Mesothelial cell of epicardium (in vitro differentiated cells): ENCODE measurements around the gene EPPIN. TPM values are rescaled to one million over a fixed set of nuclear protein-coding genes. Genes with fewer than 3 reads are reported as not detected.

Experiments
- DNase-seq, 2 experiments: peaks; one replicate each; pipeline ENCODE4 v3.0.0; 2021; ENCODE audit warnings: low spot score in 2 of 2; ENCODE audit not compliant: unreplicated experiment in 2 of 2
- H3K27ac Mint-ChIP-seq: 2 replicates; pipeline ENCODE4 v1.8.0; 2021; ENCODE audit warnings: mixed read lengths
- H3K27me3 Mint-ChIP-seq: 2 replicates; pipeline ENCODE4 v1.8.0; 2021; ENCODE audit warnings: low read depth, mixed read lengths
- H3K36me3 Mint-ChIP-seq: 2 replicates; pipeline ENCODE4 v1.8.0; 2021; ENCODE audit warnings: mixed read lengths
- H3K4me1 Mint-ChIP-seq: 2 replicates; pipeline ENCODE4 v1.8.0; 2021; ENCODE audit warnings: mixed read lengths
- H3K4me3 Mint-ChIP-seq: 2 replicates; pipeline ENCODE4 v1.8.0; 2021; ENCODE audit warnings: mild to moderate bottlenecking, moderate library complexity, mixed read lengths
- H3K9me3 Mint-ChIP-seq: 2 replicates; pipeline ENCODE4 v1.8.0; 2021; ENCODE audit warnings: mixed read lengths
- total RNA-seq: library from RNA; stranded (reverse); gene quantifications from 3 replicates; pipeline ENCODE4 v1.2.1, GENCODE V29; 2021
- TF ChIP-seq, protein P1 (sequence below): fragments of 200-600 bp; sonication (generic); IDR thresholded peaks from one replicate; pipeline ENCODE4 v1.5.0; 2021; ENCODE audit warnings: antibody characterized with exemption; ENCODE audit not compliant: unreplicated experiment

The EPPIN gene
- total RNA-seq, 1 donor from 2014 or later, result not detected

GRCh38 chr20:45495501-45495941, 51.7 kb downstream of the EPPIN start:
- TF ChIP-seq, protein P1, sequence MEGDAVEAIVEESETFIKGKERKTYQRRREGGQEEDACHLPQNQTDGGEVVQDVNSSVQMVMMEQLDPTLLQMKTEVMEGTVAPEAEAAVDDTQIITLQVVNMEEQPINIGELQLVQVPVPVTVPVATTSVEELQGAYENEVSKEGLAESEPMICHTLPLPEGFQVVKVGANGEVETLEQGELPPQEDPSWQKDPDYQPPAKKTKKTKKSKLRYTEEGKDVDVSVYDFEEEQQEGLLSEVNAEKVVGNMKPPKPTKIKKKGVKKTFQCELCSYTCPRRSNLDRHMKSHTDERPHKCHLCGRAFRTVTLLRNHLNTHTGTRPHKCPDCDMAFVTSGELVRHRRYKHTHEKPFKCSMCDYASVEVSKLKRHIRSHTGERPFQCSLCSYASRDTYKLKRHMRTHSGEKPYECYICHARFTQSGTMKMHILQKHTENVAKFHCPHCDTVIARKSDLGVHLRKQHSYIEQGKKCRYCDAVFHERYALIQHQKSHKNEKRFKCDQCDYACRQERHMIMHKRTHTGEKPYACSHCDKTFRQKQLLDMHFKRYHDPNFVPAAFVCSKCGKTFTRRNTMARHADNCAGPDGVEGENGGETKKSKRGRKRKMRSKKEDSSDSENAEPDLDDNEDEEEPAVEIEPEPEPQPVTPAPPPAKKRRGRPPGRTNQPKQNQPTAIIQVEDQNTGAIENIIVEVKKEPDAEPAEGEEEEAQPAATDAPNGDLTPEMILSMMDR, result no peak
- Mint-ChIP-seq H3K9me3 (no peaks in the 10 kb centered on the region), H3K36me3 (no peaks in the 10 kb centered on the region), H3K4me1 (no peaks in the 10 kb centered on the region), H3K27ac (no peak overlapping the region), H3K4me3 (no peak overlapping the region), H3K27me3 (peaks cover 25% of the 10 kb centered on the region)
- DNase-seq, result no peak

Other genes starting within 250 kb of the EPPIN start
- not detected in 3 replicates for gene RBPJL, start 240.6 kb downstream of the EPPIN start, total RNA-seq
- gene MATN4, start 239.1 kb downstream of the EPPIN start, total RNA-seq, result 0.11 TPM in 1 of 3 replicates, not detected in the others
- gene SDC4, start 199.0 kb downstream of the EPPIN start, total RNA-seq, result 44.3 to 46.7 TPM (median 46.7 TPM) in 3 replicates
- gene SYS1, start 184.2 kb downstream of the EPPIN start, total RNA-seq, result 25.6 to 27.2 TPM (median 26.7 TPM) in 3 replicates
- gene TP53TG5, start 169.1 kb downstream of the EPPIN start, total RNA-seq, result 0.47 to 0.69 TPM in 2 of 3 replicates, not detected in the other
- 10.5 to 11.4 TPM (median 11.0 TPM) in 3 replicates for gene DBNDD2, start 139.1 kb downstream of the EPPIN start, total RNA-seq
- 63.0 to 71.5 TPM (median 70.8 TPM) in 3 replicates for gene PIGT, start 131.3 kb downstream of the EPPIN start, total RNA-seq
- 57.8 to 61.9 TPM (median 61.3 TPM) in 3 replicates for gene WFDC2, start 77.6 kb downstream of the EPPIN start, total RNA-seq
- not detected in 3 replicates for gene SPINT3, start 31.8 kb downstream of the EPPIN start, total RNA-seq
- gene WFDC6, start 7.9 kb downstream of the EPPIN start, total RNA-seq, result not detected in 3 replicates
- gene WFDC8, start 31.9 kb upstream of the EPPIN start, total RNA-seq, result not detected in 3 replicates
- not detected in 3 replicates for gene WFDC10A, start 82.3 kb upstream of the EPPIN start, total RNA-seq
- not detected in 3 replicates for gene WFDC9, start 83.9 kb upstream of the EPPIN start, total RNA-seq
- gene WFDC11, start 122.8 kb upstream of the EPPIN start, total RNA-seq, result not detected in 3 replicates
- gene WFDC13, start 154.6 kb upstream of the EPPIN start, total RNA-seq, result not detected in 3 replicates
- gene WFDC10B, start 157.6 kb upstream of the EPPIN start, total RNA-seq, result not detected in 3 replicates
- gene SPINT4, start 174.9 kb upstream of the EPPIN start, total RNA-seq, result not detected in 3 replicates
- 0.45 TPM in 1 of 3 replicates, not detected in the others for gene WFDC3, start 244.5 kb upstream of the EPPIN start, total RNA-seq
- gene DNTTIP1, start 244.6 kb upstream of the EPPIN start, total RNA-seq, result 25.9 to 28.9 TPM (median 26.5 TPM) in 3 replicates